Panc1 (cell line): ENCODE measurements around the gene CORO1C. TPM values are rescaled to one million over a fixed set of nuclear protein-coding genes. Genes with fewer than 3 reads are reported as not detected.

Source experiments
- ATAC-seq: fragments of 200-7000 bp; cut with Tn5 transposase; 2 replicates; pipeline ENCODE4 v1.9.1; 2020; ENCODE audit warnings: mild to moderate bottlenecking, moderate library complexity
- BruUV-seq: library from RNA; stranded (reverse); fragments of 400-500 nt; replicated peaks from 2 replicates; lab custom pipeline; 2021; lab: Mats Ljungman, UMichigan
- CTCF ChIA-PET: fragments of 300-600 bp; sonication (Branson Sonifier 250); formaldehyde crosslinking; loops from one replicate; lab custom pipeline; 2022; ENCODE audit warnings: antibody characterized with exemption; lab: Charles Lee
- POLR2A ChIA-PET: fragments of 300-600 bp; sonication (Branson Sonifier 250); formaldehyde crosslinking; loops from one replicate; lab custom pipeline; 2022; ENCODE audit warnings: antibody characterized with exemption; lab: Charles Lee
- DNase-seq: peaks from one replicate; pipeline ENCODE4 v3.0.0-alpha.2; 2010; ENCODE audit warnings: low read depth, low spot score
- H3K27ac ChIP-seq: 2 replicates; pipeline ENCODE4 v1.5.1; 2011; ENCODE audit warnings: mild to moderate bottlenecking, low read length, inconsistent platforms
- H3K27me3 ChIP-seq: fragments of 200-500 bp; sonication (Bioruptor generic); 2 replicates; pipeline ENCODE4 v1.6.0; 2014; ENCODE audit warnings: low read length, inconsistent platforms; ENCODE audit not compliant: control insufficient read depth, insufficient read depth
- H3K36me3 ChIP-seq: fragments of 200-500 bp; sonication (Bioruptor generic); 2 replicates; pipeline ENCODE4 v1.5.1; 2014; ENCODE audit warnings: inconsistent platforms, mild to moderate bottlenecking, low read length, moderate library complexity; ENCODE audit not compliant: control insufficient read depth, insufficient read depth
- H3K4me1 ChIP-seq: 2 replicates; pipeline ENCODE4 v1.5.1; 2011; ENCODE audit warnings: inconsistent platforms, mild to moderate bottlenecking, low read length, moderate library complexity; ENCODE audit not compliant: control insufficient read depth, insufficient read depth
- H3K4me3 ChIP-seq, 2 experiments: 2 replicates each; pipeline ENCODE4 v1.5.1; 2011 to 2012; ENCODE audit warnings: low read depth in 2 of 2, low read length in 2 of 2, mild to moderate bottlenecking in 2 of 2, inconsistent platforms in 1 of 2, moderate library complexity in 1 of 2
- H3K9me3 ChIP-seq: fragments of 200-500 bp; sonication (Bioruptor generic); 2 replicates; pipeline ENCODE4 v1.5.1; 2014; ENCODE audit warnings: low read depth, mild to moderate bottlenecking, inconsistent platforms, low read length, moderate library complexity; ENCODE audit not compliant: control insufficient read depth, insufficient read depth
- POLR2AphosphoS5 ChIP-seq: IDR thresholded peaks from 2 replicates; pipeline ENCODE4 v1.6.1; 2012; ENCODE audit warnings: mild to moderate bottlenecking, low read depth, low read length, moderate library complexity
- REST ChIP-seq, 2 experiments: IDR thresholded peaks; 2 replicates each; pipeline ENCODE4 v1.6.1; 2011 to 2012; ENCODE audit warnings: low read depth in 2 of 2, control low read depth in 1 of 2, low read length in 1 of 2, mild to moderate bottlenecking in 1 of 2, moderate library complexity in 1 of 2; ENCODE audit not compliant: insufficient read depth in 1 of 2
- SIN3A ChIP-seq: IDR thresholded peaks from 2 replicates; pipeline ENCODE4 v1.6.1; 2012; ENCODE audit warnings: low read depth, mild to moderate bottlenecking, low read length, moderate library complexity, borderline replicate concordance; ENCODE audit not compliant: insufficient read depth
- TCF7L2 ChIP-seq: IDR thresholded peaks from 2 replicates; pipeline ENCODE4 v1.6.1; 2011; ENCODE audit warnings: mild to moderate bottlenecking, low read depth, low read length, inconsistent platforms
- in situ Hi-C: cut with HindIII; loops from 2 replicates; pipeline ENCODE4 v1.10.0; 2016; ENCODE audit warnings: low sequenced_read_pairs, low pct_unique_long_range_greater_than_20kb
- intact Hi-C: fragments of 100-400 bp; cut with micrococcal nuclease; formaldehyde crosslinking; loops from one replicate; pipeline ENCODE4 v1.10.0; 2022; ENCODE audit not compliant: unreplicated experiment
- total RNA-seq: library from RNA; stranded (reverse); gene quantifications from one replicate; pipeline ENCODE4 v1.2.1, GENCODE V29; 2021; ENCODE audit not compliant: unreplicated experiment
- TF ChIP-seq, protein P1 (sequence below): fragments of 450-650 bp; IDR thresholded peaks from 2 replicates; pipeline ENCODE4 v1.5.1; 2017; ENCODE audit warnings: mild to moderate bottlenecking

Gene CORO1C
- total RNA-seq, 1 experiment from 2014 or later, result 165 TPM

DNA sequence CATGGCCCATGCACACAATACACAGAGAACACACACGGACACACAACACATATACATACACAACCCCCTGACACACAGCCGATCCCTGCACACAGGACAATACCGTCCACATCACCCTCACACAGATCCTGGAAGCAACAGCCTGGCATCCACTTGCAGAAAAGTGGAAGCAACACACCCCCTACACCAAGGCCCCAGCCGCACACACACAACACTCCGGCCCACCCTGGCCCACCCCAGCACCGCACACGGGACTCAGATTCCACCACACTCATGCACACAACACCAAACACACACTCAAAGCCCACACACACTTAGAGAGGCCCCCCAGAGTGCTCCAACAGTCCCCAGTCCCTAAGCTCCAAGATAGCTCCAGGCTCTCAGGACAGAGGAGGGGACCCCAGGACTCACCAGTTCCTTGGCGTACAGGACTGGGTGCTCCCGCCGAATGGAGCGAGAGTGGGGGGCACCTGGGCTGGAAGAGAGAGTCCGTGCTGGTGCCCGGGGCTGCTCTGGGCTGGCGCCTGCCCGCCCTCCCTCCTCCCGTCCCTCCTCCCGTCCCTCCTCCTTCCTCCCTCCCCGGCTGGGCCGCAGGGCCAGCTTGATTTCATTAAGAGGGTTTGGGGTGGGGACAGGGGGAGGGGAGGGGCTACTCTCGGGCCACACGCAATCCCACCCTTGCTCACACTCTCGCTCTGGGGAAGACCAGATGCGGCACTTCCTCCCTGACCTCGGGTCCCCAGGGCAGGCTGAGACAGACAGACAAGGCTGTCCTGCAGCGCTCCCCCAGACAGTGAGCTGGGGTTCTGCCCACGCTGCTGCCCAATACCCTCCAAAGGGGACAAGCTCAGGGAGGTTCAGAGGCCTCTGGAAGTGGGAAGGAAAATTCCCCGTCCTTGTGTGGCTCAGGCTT, 133.5 kb downstream of the CORO1C start, which contains the start of gene TMEM119:
Gene TMEM119, minus strand, starts transcription at position 526 of the 913 bp plus-strand sequence. CDS start 5,701 bp downstream, outside the sequence.
- peak within 1 kb of the TSS in 1 of 2 experiments; percentile 20; a peak in 1 of 4 replicates for H3K4me3 ChIP-seq
- no peaks in the 10 kb centered on the region for H3K27me3 ChIP-seq
- no peak within 1 kb of the TSS for H3K27ac ChIP-seq
- ATAC-seq, result no peak
- no peak for DNase-seq
- CTCF ChIA-PET, result interaction anchor here (0.6 kb wide), 1 partner anchor 14 kb away, joined by 8 read pairs; no protein-coding TSS in a partner anchor
- in situ Hi-C loops (no loop called here), intact Hi-C loops (no loop called here)
- no peaks in the 10 kb centered on the region for H3K4me1 ChIP-seq
- BruUV-seq, result no TSS peak
- TF ChIP-seq SIN3A (no peak), REST (IDR thresholded peaks at IDR 0.05; ENCODE audit: insufficient read depth in 1 of 2, low read depth in 2 of 2, low read length in 1 of 2) (no peak), POLR2AphosphoS5 (no peak), TCF7L2 (no peak)
- TF ChIP-seq, protein P1, sequence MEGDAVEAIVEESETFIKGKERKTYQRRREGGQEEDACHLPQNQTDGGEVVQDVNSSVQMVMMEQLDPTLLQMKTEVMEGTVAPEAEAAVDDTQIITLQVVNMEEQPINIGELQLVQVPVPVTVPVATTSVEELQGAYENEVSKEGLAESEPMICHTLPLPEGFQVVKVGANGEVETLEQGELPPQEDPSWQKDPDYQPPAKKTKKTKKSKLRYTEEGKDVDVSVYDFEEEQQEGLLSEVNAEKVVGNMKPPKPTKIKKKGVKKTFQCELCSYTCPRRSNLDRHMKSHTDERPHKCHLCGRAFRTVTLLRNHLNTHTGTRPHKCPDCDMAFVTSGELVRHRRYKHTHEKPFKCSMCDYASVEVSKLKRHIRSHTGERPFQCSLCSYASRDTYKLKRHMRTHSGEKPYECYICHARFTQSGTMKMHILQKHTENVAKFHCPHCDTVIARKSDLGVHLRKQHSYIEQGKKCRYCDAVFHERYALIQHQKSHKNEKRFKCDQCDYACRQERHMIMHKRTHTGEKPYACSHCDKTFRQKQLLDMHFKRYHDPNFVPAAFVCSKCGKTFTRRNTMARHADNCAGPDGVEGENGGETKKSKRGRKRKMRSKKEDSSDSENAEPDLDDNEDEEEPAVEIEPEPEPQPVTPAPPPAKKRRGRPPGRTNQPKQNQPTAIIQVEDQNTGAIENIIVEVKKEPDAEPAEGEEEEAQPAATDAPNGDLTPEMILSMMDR, result no peak
- no peaks in the 10 kb centered on the region for H3K9me3 ChIP-seq
- no peaks in the 10 kb centered on the region for H3K36me3 ChIP-seq
- POLR2A ChIA-PET, result no interaction called here

DNA sequence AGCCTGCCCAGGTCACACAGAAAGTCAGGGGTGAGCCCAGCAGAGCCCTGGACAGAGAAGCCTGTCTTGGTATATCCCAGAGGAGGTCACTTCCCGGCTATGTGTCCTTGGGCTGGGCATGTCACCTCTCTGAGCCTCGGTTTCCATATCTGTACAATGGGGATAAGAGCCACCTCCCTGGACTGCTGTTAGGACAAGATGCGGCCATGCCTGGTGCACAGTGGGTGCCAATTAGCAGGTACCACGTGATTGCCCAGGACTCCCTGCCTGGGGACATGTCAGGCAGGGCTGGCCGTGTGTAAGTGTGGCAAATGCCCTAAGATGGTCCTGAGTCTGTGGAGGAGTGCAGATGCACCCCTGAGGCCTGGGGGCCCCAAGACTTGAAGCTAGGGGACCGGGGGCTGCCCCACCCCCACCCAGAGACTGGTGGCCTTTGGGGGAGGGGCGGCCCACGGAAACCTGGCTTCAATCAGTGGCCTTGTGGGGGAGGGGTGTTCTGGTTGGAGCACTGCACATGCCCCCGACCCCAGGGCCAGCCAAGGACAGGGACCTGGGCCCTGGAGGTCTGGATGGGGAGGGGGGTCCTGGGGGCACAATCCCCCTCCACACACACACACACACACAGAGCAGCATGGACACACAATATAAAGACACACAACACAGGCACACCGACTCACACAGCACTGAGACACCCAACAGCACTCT, 134.3 kb downstream of the CORO1C start:
- DNase-seq (no peak), ATAC-seq (no peak)
- Histone ChIP-seq H3K27me3 (no peaks in the 10 kb centered on the region), H3K4me1 (no peaks in the 10 kb centered on the region), H3K27ac (no peak overlapping the region), H3K36me3 (no peaks in the 10 kb centered on the region), H3K9me3 (no peaks in the 10 kb centered on the region), H3K4me3 (peak overlapping the region in 1 of 2 experiments; percentile 20; a peak in 1 of 4 replicates)
- BruUV-seq, result no TSS peak
- ChIA-PET CTCF (no interaction called here), POLR2A (no interaction called here)
- TF ChIP-seq POLR2AphosphoS5 (no peak), REST (IDR thresholded peaks at IDR 0.05; ENCODE audit: insufficient read depth in 1 of 2, low read depth in 2 of 2, low read length in 1 of 2) (no peak), SIN3A (no peak), TCF7L2 (no peak)
- TF ChIP-seq, protein P1, result no peak
- in situ Hi-C loops, result no loop called here
- intact Hi-C loops, result no loop called here
